Lung (tissue), 12 donors: Measurements from ENCODE around the gene PRODH2. TPM values are rescaled to one million over a fixed set of nuclear protein-coding genes. Genes with fewer than 3 reads are reported as not detected.

Experiments used
- ATAC-seq: fragments of 200-7000 bp; cut with Tn5 transposase; one replicate; pipeline ENCODE4 v1.9.1; 2020; ENCODE audit warnings: moderate number of reproducible peaks; ENCODE audit not compliant: insufficient read depth, low FRiP score
- DNase-seq, 3 donors: peaks; one replicate each; pipeline ENCODE4 v3.0.0-alpha.2; 2013 to 2017
- H3K27ac ChIP-seq, 2 donors: one replicate each; pipeline ENCODE4 v1.5.1; 2013; ENCODE audit warnings: mild to moderate bottlenecking in 2 of 2, moderate library complexity in 2 of 2, control low read depth in 1 of 2, inconsistent platforms in 1 of 2, low read depth in 1 of 2, low read length in 1 of 2
- H3K27me3 ChIP-seq, 3 donors: one replicate each; pipeline ENCODE4 v1.5.1; 2013; ENCODE audit warnings: low read length in 2 of 3; ENCODE audit not compliant: control insufficient read depth in 3 of 3, insufficient read depth in 3 of 3
- H3K36me3 ChIP-seq, 4 donors: one replicate each; pipeline ENCODE4 v1.5.1; 2013; ENCODE audit warnings: low read length in 4 of 4, mild to moderate bottlenecking in 1 of 4, moderate library complexity in 1 of 4; ENCODE audit not compliant: control insufficient read depth in 4 of 4, insufficient read depth in 4 of 4
- H3K4me1 ChIP-seq, 5 donors: one replicate each; pipeline ENCODE4 v1.5.1; 2013; ENCODE audit warnings: low read length in 5 of 5, mild to moderate bottlenecking in 2 of 5, moderate library complexity in 1 of 5; ENCODE audit not compliant: control insufficient read depth in 5 of 5, insufficient read depth in 5 of 5
- H3K4me3 ChIP-seq: one replicate; pipeline ENCODE4 v1.5.1; 2013; ENCODE audit warnings: mild to moderate bottlenecking, control low read depth, moderate library complexity
- H3K9ac ChIP-seq, 2 donors: one replicate each; pipeline ENCODE4 v1.5.1; 2013; ENCODE audit warnings: low read length in 2 of 2, control low read depth in 1 of 2; ENCODE audit not compliant: insufficient read depth in 1 of 2
- H3K9me3 ChIP-seq, 4 donors: one replicate each; pipeline ENCODE4 v1.5.1; 2013; ENCODE audit warnings: low read length in 3 of 4, mild to moderate bottlenecking in 1 of 4, moderate library complexity in 1 of 4; ENCODE audit not compliant: control insufficient read depth in 4 of 4, insufficient read depth in 3 of 4
- CTCF ChIP-seq: IDR thresholded peaks from 2 replicates; pipeline ENCODE4 v1.5.1; 2012; ENCODE audit warnings: mild to moderate bottlenecking; ENCODE audit errors: control extremely low read depth, extremely low read depth
- WGBS, 2 donors: extraction: QIAGEN DNeasy Blood & Tissue Kit; methylation state at CpG; one replicate each; pipeline ENCODE4 v1.1.7; 2013; 5-methylcytosine and 5-hydroxymethylcytosine counted together
- polyA plus RNA-seq, 2 donors: library from polyadenylated mRNA; stranded (reverse); fragments of 200-250 nt; gene quantifications; one replicate each; pipeline ENCODE4 v1.2.1, GENCODE V29; 2013
- total RNA-seq, 2 donors: library from RNA; depleted of rRNA in 1 of 2; stranded (reverse); fragments of >200 nt in 1 of 2; gene quantifications; one replicate each; pipeline ENCODE4 v1.2.1, GENCODE V29; 2014 to 2021
- donor health status: control.
- donor health status: control.
- donor health status: Bipolar disorder and iron deficiency.
- donor health status: healthy.
- donor health status: DM: yes; HTN: yes; CAD: no.

Gene PRODH2
- total and polyA plus RNA-seq, 4 donors, result not detected

GRCh38 chr19:35782589-35782988, 30.1 kb downstream of the PRODH2 start:
- no peak for DNase-seq
- H3K27me3 ChIP-seq, result no peaks in the 10 kb centered on the region
- no peak overlapping the region for H3K27ac ChIP-seq
- H3K36me3 ChIP-seq, result peaks cover 0 to 44% (median 28%) of the 10 kb centered on the region in 4 donors
- no peak overlapping the region for H3K9ac ChIP-seq
- WGBS, 2 donors, result 95 to 96% methylated on average over 12 of the region's 12 CpGs
- H3K9me3 ChIP-seq, result no peaks in the 10 kb centered on the region
- TF ChIP-seq CTCF, result no peak
- no peaks in the 10 kb centered on the region for H3K4me1 ChIP-seq
- no peak overlapping the region for H3K4me3 ChIP-seq
- no peak for ATAC-seq

- Histone ChIP-seq H3K4me3 (no peak overlapping the region), H3K9ac (no peak overlapping the region), H3K9me3 (no peaks in the 10 kb centered on the region), H3K27me3 (no peaks in the 10 kb centered on the region), H3K27ac (no peak overlapping the region), H3K36me3 (peaks cover 0 to 45% (median 28%) of the 10 kb centered on the region in 4 donors), H3K4me1 (peaks cover 0 to 8% (median under 1%) of the 10 kb centered on the region in 5 donors)
- 85 to 92% methylated on average over 9 of the region's 9 CpGs for WGBS, 2 donors
- no peak for TF ChIP-seq CTCF
- no peak for ATAC-seq
- DNase-seq, result no peak
Measured at GRCh38 chr19:35781650-35782049, 31.0 kb downstream of the PRODH2 start.

GRCh38 chr19:35780717-35781116, 31.9 kb downstream of the PRODH2 start:
- Histone ChIP-seq H3K27me3 (no peaks in the 10 kb centered on the region), H3K4me1 (peaks cover 0 to 14% (median 6%) of the 10 kb centered on the region in 5 donors), H3K4me3 (no peak overlapping the region), H3K27ac (no peak overlapping the region), H3K9me3 (no peaks in the 10 kb centered on the region), H3K36me3 (peaks cover 0 to 44% (median 28%) of the 10 kb centered on the region in 4 donors), H3K9ac (no peak overlapping the region)
- 95 to 99% methylated on average over 20 of the region's 20 CpGs for WGBS, 2 donors
- TF ChIP-seq CTCF, result no peak
- ATAC-seq (no peak), DNase-seq (no peak)

- no peak for ATAC-seq
- TF ChIP-seq CTCF, result no peak
- Histone ChIP-seq H3K9ac (no peak overlapping the region), H3K27me3 (no peaks in the 10 kb centered on the region), H3K36me3 (peaks cover 0 to 37% (median 27%) of the 10 kb centered on the region in 4 donors), H3K9me3 (no peaks in the 10 kb centered on the region), H3K4me1 (peaks cover 0 to 15% (median 6%) of the 10 kb centered on the region in 5 donors), H3K27ac (no peak overlapping the region), H3K4me3 (no peak overlapping the region)
- 93 to 98% methylated on average over 16 of the region's 16 CpGs for WGBS, 2 donors
- no peak for DNase-seq
Measured at GRCh38 chr19:35780058-35780457, 32.6 kb downstream of the PRODH2 start.
